A549 (cell line): ENCODE results near the gene TSHZ3. TPM values are rescaled to one million over a fixed set of nuclear protein-coding genes. Genes with fewer than 3 reads are reported as not detected.

ENCODE experiments used
- ATAC-seq, 2 experiments: fragments of 200-7000 bp in 1 of 2; fragments of >200 bp in 1 of 2; cut with Nextera tagmentation in 1 of 2; cut with Tn5 transposase in 1 of 2; 3 replicates each; pipeline versions ENCODE4 v1.8.0 to v1.9.1; 2018 to 2020; ENCODE audit warnings: mild to moderate bottlenecking in 1 of 2, moderate library complexity in 1 of 2
- CTCF ChIA-PET: fragments of 300-600 bp; sonication (Branson Sonifier 250); formaldehyde crosslinking; extraction: SDS; loops from one replicate; lab custom pipeline; 2021; ENCODE audit warnings: antibody characterized with exemption, inconsistent platforms; lab: Yijun Ruan, JAX
- POLR2A ChIA-PET: fragments of 350-600 bp; formaldehyde crosslinking; extraction: SDS; loops from one replicate; lab custom pipeline; 2021; ENCODE audit warnings: antibody characterized with exemption, inconsistent platforms; lab: Yijun Ruan, JAX
- DNase-seq, 2 experiments: peaks; one replicate each; pipeline versions ENCODE4 v3.0.0 to v3.0.0-alpha.2; 2011 to 2016; ENCODE audit warnings: low read depth in 1 of 2, low spot score in 1 of 2
- FAIRE-seq: peaks from 2 replicates; lab custom pipeline; 2011; peaks lifted over from hg19 to GRCh38; lab: Jason Lieb, UNC
- H3K27ac ChIP-seq, 2 experiments: fragments of >200 bp; sonication (Bioruptor Twin); formaldehyde crosslinking; 3 replicates each; pipeline ENCODE4 v1.5.1; 2016 to 2017
- H3K4me1 ChIP-seq: fragments of >200 bp; sonication (Bioruptor Twin); formaldehyde crosslinking; 3 replicates; pipeline ENCODE4 v1.6.1; 2016
- H3K4me2 ChIP-seq: fragments of >200 bp; sonication (Bioruptor Twin); formaldehyde crosslinking; 3 replicates; pipeline ENCODE4 v1.6.1; 2016
- H3K4me3 ChIP-seq: fragments of >200 bp; sonication (Bioruptor Twin); formaldehyde crosslinking; 3 replicates; pipeline ENCODE4 v1.5.1; 2016
- H3K9me3 ChIP-seq: fragments of >200 bp; sonication (Bioruptor Twin); formaldehyde crosslinking; 3 replicates; pipeline ENCODE4 v1.6.1; 2016
- CBX2 ChIP-seq: fragments of 200-600 bp; sonication (generic); IDR thresholded peaks from 2 replicates; pipeline ENCODE4 v1.6.1; 2016; ENCODE audit warnings: low read depth, mild to moderate bottlenecking, borderline replicate concordance
- ESRRA ChIP-seq: fragments of 150-350 bp; IDR thresholded peaks from 2 replicates; pipeline ENCODE4 v1.6.1; 2014; ENCODE audit warnings: mild to moderate bottlenecking, low read length, borderline replicate concordance
- FOSB ChIP-seq: fragments of 250-450 bp; sonication (Bioruptor Pico); IDR thresholded peaks from 2 replicates; pipeline ENCODE4 v1.5.0; 2020; ENCODE audit warnings: mild to moderate bottlenecking, moderate library complexity
- FOSL2 ChIP-seq, 2 experiments: fragments of 450-650 bp in 1 of 2; fragments of >200 bp in 1 of 2; sonication (Bioruptor Twin) in 1 of 2; formaldehyde crosslinking; IDR thresholded peaks; 2 replicates each; pipeline versions ENCODE4 v1.5.0 to v1.6.1; 2016 to 2020; ENCODE audit warnings: mild to moderate bottlenecking in 1 of 2, moderate library complexity in 1 of 2
- HEYL ChIP-seq: fragments of 250-450 bp; sonication (Bioruptor Pico); IDR thresholded peaks from 2 replicates; pipeline ENCODE4 v1.8.0; 2021; ENCODE audit warnings: mild to moderate bottlenecking, moderate library complexity
- HOXA7 ChIP-seq: fragments of 250-450 bp; sonication (Bioruptor Pico); IDR thresholded peaks from 2 replicates; pipeline ENCODE4 v1.5.0; 2020; ENCODE audit warnings: mild to moderate bottlenecking, moderate library complexity
- HOXB5 ChIP-seq: fragments of 250-450 bp; sonication (Bioruptor Pico); IDR thresholded peaks from 2 replicates; pipeline ENCODE4 v1.5.0; 2020; ENCODE audit warnings: mild to moderate bottlenecking, moderate library complexity
- JUNB ChIP-seq: fragments of >200 bp; sonication (Bioruptor Twin); formaldehyde crosslinking; IDR thresholded peaks from 2 replicates; pipeline ENCODE4 v1.6.1; 2016
- MAFK ChIP-seq: fragments of 450-650 bp; IDR thresholded peaks from 2 replicates; pipeline ENCODE4 v1.6.1; 2014; ENCODE audit not compliant: partially characterized antibody
- MAZ ChIP-seq: fragments of 150-350 bp; IDR thresholded peaks from 2 replicates; pipeline ENCODE4 v1.6.1; 2014; ENCODE audit warnings: antibody characterized with exemption, low read depth, low read length, borderline replicate concordance
- NFE2L2 ChIP-seq: fragments of 150-350 bp; conservative IDR thresholded peaks from 2 replicates; pipeline ENCODE4 v1.6.1; 2014; ENCODE audit warnings: low read length
- NPAS2 ChIP-seq: fragments of 250-450 bp; sonication (Bioruptor Pico); IDR thresholded peaks from 2 replicates; pipeline ENCODE4 v1.8.0; 2022; ENCODE audit warnings: mild to moderate bottlenecking, moderate library complexity, borderline replicate concordance
- PHF8 ChIP-seq: fragments of 200-600 bp; sonication (generic); IDR thresholded peaks from 2 replicates; pipeline ENCODE4 v1.6.1; 2016; ENCODE audit warnings: low read depth, mild to moderate bottlenecking, antibody characterized with exemption, moderate library complexity, borderline replicate concordance
- RAD21 ChIP-seq, 2 experiments: fragments of >200 bp in 1 of 2; sonication (Bioruptor Twin) in 1 of 2; formaldehyde crosslinking in 1 of 2; IDR thresholded peaks in 1 of 2; conservative IDR thresholded peaks in 1 of 2; 2 replicates in 1 of 2; 3 replicates in 1 of 2; pipeline ENCODE4 v1.6.1; 2012 to 2018; ENCODE audit warnings: inconsistent platforms in 1 of 2
- RCOR1 ChIP-seq: fragments of 150-350 bp; IDR thresholded peaks from 2 replicates; pipeline ENCODE4 v1.6.1; 2014; ENCODE audit warnings: antibody characterized with exemption, low read length, low read depth
- SMC3 ChIP-seq: fragments of >200 bp; sonication (Bioruptor Twin); formaldehyde crosslinking; IDR thresholded peaks from 3 replicates; pipeline ENCODE4 v1.6.1; 2018; ENCODE audit warnings: inconsistent platforms
- SREBF2 ChIP-seq: fragments of 450-650 bp; IDR thresholded peaks from 2 replicates; pipeline ENCODE4 v1.6.1; 2014; ENCODE audit warnings: mild to moderate bottlenecking, moderate library complexity
- WGBS: methylation state at CpG from one replicate; pipeline ENCODE4 v1.1.6; 2017; ENCODE audit errors: missing lambda C conversion rate; 5-methylcytosine and 5-hydroxymethylcytosine counted together
- polyA plus RNA-seq, 4 experiments: library from polyadenylated mRNA; depleted of rRNA in 3 of 4; stranded (reverse); fragments of >200 nt; fragmentation: RNase III in 1 of 4; extraction: RNeasy Plus Mini Kit Qiagen cat#74134 plus additional on column Dnase treatment in 1 of 4; gene quantifications; 2 replicates in 3 of 4; 3 replicates in 1 of 4; pipeline ENCODE4 v1.2.3, GENCODE V29; 2011 to 2017
- TF ChIP-seq, protein P1 (sequence below): fragments of >200 bp; sonication (Bioruptor Twin); formaldehyde crosslinking; IDR thresholded peaks from 3 replicates; pipeline ENCODE4 v1.5.1; 2016
- TF ChIP-seq, protein P2 (sequence below): fragments of 250-450 bp; sonication (Bioruptor Pico); IDR thresholded peaks from 2 replicates; pipeline ENCODE4 v1.5.0; 2020; ENCODE audit warnings: low read depth, mild to moderate bottlenecking, moderate library complexity
- TF ChIP-seq, protein P3 (sequence below): IDR thresholded peaks from 2 replicates; pipeline ENCODE4 v1.6.1; 2012; ENCODE audit warnings: low read depth, borderline replicate concordance
- TF ChIP-seq, protein P4 (sequence below): IDR thresholded peaks from 2 replicates; pipeline ENCODE4 v1.6.1; 2012
- TF ChIP-seq, protein P5 (sequence below): fragments of 200-600 bp; sonication (generic); IDR thresholded peaks from 2 replicates; pipeline ENCODE4 v1.6.1; 2016; ENCODE audit warnings: antibody characterized with exemption, mild to moderate bottlenecking, moderate library complexity

Gene TSHZ3
- polyA plus RNA-seq, 2 of the 4 experiments (the other 2 are of a cell fraction): 0.92 to 2.0 TPM

DNA sequence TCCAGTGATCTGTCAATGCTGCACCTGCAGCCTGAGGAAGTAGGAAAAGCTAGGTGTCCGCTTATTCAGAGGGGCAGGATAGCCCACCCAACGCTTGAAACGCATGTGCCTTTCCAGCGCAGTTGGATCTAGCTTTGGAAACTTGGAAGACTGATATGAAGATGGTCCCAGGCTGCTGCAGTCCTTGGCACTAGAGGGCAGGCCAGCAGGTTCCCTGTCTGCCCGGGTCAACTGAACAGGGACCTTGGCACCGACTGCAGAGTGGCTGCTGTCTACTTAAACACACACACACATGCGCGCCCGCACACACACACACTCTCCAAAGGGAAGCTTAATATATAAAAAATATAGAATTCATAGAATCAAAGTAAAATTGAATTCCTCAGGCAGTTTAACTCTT, 100.0 kb downstream of the TSHZ3 start:
- TF ChIP-seq HOXA7 (CRISPR knock-in tag) (no peak), PHF8 (no peak), RAD21 (conservative IDR thresholded peaks at IDR 0.05 in 1 of 2, IDR thresholded peaks at IDR 0.05 in 1 of 2) (peak; percentile 16 to 33; a peak in 2 of 5 replicates), SREBF2 (no peak), SMC3 (peak; percentile 16; the same call in 1 of the 3 replicates), FOSB (CRISPR knock-in tag) (no peak)
- TF ChIP-seq, protein P1, sequence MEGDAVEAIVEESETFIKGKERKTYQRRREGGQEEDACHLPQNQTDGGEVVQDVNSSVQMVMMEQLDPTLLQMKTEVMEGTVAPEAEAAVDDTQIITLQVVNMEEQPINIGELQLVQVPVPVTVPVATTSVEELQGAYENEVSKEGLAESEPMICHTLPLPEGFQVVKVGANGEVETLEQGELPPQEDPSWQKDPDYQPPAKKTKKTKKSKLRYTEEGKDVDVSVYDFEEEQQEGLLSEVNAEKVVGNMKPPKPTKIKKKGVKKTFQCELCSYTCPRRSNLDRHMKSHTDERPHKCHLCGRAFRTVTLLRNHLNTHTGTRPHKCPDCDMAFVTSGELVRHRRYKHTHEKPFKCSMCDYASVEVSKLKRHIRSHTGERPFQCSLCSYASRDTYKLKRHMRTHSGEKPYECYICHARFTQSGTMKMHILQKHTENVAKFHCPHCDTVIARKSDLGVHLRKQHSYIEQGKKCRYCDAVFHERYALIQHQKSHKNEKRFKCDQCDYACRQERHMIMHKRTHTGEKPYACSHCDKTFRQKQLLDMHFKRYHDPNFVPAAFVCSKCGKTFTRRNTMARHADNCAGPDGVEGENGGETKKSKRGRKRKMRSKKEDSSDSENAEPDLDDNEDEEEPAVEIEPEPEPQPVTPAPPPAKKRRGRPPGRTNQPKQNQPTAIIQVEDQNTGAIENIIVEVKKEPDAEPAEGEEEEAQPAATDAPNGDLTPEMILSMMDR: peak; percentile 20; the same call in 2 of the 3 replicates
- DNase-seq: peak in 1 of 2 experiments; percentile 37
- Histone ChIP-seq H3K9me3 (no peaks in the 10 kb centered on the region; the same call in 2 of the 3 replicates), H3K4me2 (no peak overlapping the region), H3K27ac (no peak overlapping the region), H3K4me1 (no peaks in the 10 kb centered on the region), H3K4me3 (no peak overlapping the region)
- peak in 1 of 2 experiments; percentile 72; a peak in 3 of 6 replicates for ATAC-seq
- WGBS: 23% methylated on average over 9 of the region's 9 CpGs
- ChIA-PET POLR2A (no interaction called here), CTCF (interaction anchor here (0.7 to 2.4 kb wide), 7 partner anchors 14 to 1091 kb away, joined by 3 to 8 read pairs (median 3); no protein-coding TSS in a partner anchor)
- FAIRE-seq: no peak

DNA sequence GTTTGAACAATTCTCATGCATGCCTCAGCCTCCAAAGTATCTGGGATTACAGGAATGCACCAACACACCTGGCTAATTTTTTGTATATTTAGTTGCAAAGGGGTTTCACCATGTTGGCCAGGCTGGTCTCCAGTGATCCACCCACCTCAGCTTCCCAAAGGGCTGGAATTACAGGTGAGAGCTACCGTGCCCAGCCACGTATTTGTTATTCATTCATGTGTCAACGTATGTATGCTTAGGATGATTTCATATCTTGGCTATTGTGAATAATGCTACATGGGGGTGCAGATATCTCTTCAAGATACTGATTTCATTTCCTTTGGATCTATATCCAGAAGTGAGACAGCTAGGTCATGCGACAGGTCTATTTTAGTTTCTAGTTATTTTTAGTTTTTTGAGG, 113.4 kb downstream of the TSHZ3 start:
- CTCF ChIA-PET: no interaction called here
- DNase-seq: no peak
- no peak for ATAC-seq
- POLR2A ChIA-PET: no interaction called here
- H3K9me3 ChIP-seq: peaks cover 10% of the 10 kb centered on the region; the same call in 1 of the 3 replicates
- FAIRE-seq: no peak
- 25% methylated on average over 4 of the region's 4 CpGs for WGBS
- H3K4me1 ChIP-seq: no peaks in the 10 kb centered on the region
- no peak overlapping the region for H3K27ac ChIP-seq
- no peak overlapping the region for H3K4me3 ChIP-seq
- H3K4me2 ChIP-seq: no peak overlapping the region
- TF ChIP-seq JUNB (no peak), NPAS2 (CRISPR knock-in tag) (no peak), PHF8 (no peak), ESRRA (no peak), MAZ (no peak), RCOR1 (no peak), HOXB5 (CRISPR knock-in tag) (no peak), FOSL2 (IDR thresholded peaks at IDR 0.05) (no peak), FOSL2 (CRISPR knock-in tag; IDR thresholded peaks at IDR 0.05) (no peak), MAFK (no peak), CBX2 (no peak), NFE2L2 (no peak), HEYL (no peak)
- TF ChIP-seq, protein P2, sequence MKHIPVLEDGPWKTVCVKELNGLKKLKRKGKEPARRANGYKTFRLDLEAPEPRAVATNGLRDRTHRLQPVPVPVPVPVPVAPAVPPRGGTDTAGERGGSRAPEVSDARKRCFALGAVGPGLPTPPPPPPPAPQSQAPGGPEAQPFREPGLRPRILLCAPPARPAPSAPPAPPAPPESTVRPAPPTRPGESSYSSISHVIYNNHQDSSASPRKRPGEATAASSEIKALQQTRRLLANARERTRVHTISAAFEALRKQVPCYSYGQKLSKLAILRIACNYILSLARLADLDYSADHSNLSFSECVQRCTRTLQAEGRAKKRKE (CRISPR knock-in tag): no peak
- TF ChIP-seq, protein P3, sequence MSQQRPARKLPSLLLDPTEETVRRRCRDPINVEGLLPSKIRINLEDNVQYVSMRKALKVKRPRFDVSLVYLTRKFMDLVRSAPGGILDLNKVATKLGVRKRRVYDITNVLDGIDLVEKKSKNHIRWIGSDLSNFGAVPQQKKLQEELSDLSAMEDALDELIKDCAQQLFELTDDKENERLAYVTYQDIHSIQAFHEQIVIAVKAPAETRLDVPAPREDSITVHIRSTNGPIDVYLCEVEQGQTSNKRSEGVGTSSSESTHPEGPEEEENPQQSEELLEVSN: no peak
- TF ChIP-seq, protein P4, sequence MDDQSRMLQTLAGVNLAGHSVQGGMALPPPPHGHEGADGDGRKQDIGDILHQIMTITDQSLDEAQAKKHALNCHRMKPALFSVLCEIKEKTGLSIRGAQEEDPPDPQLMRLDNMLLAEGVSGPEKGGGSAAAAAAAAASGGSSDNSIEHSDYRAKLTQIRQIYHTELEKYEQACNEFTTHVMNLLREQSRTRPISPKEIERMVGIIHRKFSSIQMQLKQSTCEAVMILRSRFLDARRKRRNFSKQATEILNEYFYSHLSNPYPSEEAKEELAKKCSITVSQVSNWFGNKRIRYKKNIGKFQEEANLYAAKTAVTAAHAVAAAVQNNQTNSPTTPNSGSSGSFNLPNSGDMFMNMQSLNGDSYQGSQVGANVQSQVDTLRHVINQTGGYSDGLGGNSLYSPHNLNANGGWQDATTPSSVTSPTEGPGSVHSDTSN: no peak
- TF ChIP-seq, protein P5, sequence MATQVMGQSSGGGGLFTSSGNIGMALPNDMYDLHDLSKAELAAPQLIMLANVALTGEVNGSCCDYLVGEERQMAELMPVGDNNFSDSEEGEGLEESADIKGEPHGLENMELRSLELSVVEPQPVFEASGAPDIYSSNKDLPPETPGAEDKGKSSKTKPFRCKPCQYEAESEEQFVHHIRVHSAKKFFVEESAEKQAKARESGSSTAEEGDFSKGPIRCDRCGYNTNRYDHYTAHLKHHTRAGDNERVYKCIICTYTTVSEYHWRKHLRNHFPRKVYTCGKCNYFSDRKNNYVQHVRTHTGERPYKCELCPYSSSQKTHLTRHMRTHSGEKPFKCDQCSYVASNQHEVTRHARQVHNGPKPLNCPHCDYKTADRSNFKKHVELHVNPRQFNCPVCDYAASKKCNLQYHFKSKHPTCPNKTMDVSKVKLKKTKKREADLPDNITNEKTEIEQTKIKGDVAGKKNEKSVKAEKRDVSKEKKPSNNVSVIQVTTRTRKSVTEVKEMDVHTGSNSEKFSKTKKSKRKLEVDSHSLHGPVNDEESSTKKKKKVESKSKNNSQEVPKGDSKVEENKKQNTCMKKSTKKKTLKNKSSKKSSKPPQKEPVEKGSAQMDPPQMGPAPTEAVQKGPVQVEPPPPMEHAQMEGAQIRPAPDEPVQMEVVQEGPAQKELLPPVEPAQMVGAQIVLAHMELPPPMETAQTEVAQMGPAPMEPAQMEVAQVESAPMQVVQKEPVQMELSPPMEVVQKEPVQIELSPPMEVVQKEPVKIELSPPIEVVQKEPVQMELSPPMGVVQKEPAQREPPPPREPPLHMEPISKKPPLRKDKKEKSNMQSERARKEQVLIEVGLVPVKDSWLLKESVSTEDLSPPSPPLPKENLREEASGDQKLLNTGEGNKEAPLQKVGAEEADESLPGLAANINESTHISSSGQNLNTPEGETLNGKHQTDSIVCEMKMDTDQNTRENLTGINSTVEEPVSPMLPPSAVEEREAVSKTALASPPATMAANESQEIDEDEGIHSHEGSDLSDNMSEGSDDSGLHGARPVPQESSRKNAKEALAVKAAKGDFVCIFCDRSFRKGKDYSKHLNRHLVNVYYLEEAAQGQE: no peak
